HG02840 (cell line): ENCODE results near the gene BHMT.
"Not testable (repeated sequence)": the region's sequence is repeated elsewhere in the genome, so short reads cannot be mapped to it uniquely, and the experiment has no call there.

Experiments used
- ATAC-seq: cut with Tn5 transposase; IDR thresholded peaks from one replicate; pipeline ENCODE4 v1.9.1; 2021; ENCODE audit warnings: mild to moderate bottlenecking, moderate library complexity, moderate number of reproducible peaks; ENCODE audit not compliant: unreplicated experiment, low FRiP score

Gene BHMT

GRCh38 chr5:79111960-79112702 is 522 bp downstream of the BHMT start:
- ATAC-seq, result no peak

GRCh38 chr5:79112703-79113058 is 1.1 kb downstream of the BHMT start:
- no peak for ATAC-seq

GRCh38 chr5:79119486-79119885 is 7.9 kb downstream of the BHMT start:
- ATAC-seq, result no peak

- ATAC-seq, result no peak
Observed at GRCh38 chr5:79120221-79120620, 8.6 kb downstream of the BHMT start.

GRCh38 chr5:79122973-79123372 is 11.4 kb downstream of the BHMT start:
- no peak for ATAC-seq

- ATAC-seq, result no peak
Observed at GRCh38 chr5:79124607-79125006, 13.0 kb downstream of the BHMT start.

GRCh38 chr5:79130781-79131180 is 19.2 kb downstream of the BHMT start:
- no peak for ATAC-seq

GRCh38 chr5:79133121-79133656 is 21.6 kb downstream of the BHMT start:
- no peak for ATAC-seq

GRCh38 chr5:79133657-79134451 is 22.2 kb downstream of the BHMT start:
- no peak for ATAC-seq

GRCh38 chr5:79135790-79136553 is 24.4 kb downstream of the BHMT start:
- no peak for ATAC-seq

- no peak for ATAC-seq
Observed at GRCh38 chr5:79136618-79137017, 25.0 kb downstream of the BHMT start.

GRCh38 chr5:79140553-79140952 is 28.9 kb downstream of the BHMT start:
- ATAC-seq, result no peak

GRCh38 chr5:79143684-79144379 is 32.2 kb downstream of the BHMT start:
- ATAC-seq, result no peak

GRCh38 chr5:79147076-79147475 is 35.5 kb downstream of the BHMT start:
- no peak for ATAC-seq

GRCh38 chr5:79149433-79149832 is 37.8 kb downstream of the BHMT start:
- no peak for ATAC-seq

- ATAC-seq, result no peak
Observed at GRCh38 chr5:79151942-79152671, 40.5 kb downstream of the BHMT start.

- no peak for ATAC-seq
Observed at GRCh38 chr5:79157305-79157704, 45.7 kb downstream of the BHMT start.

- ATAC-seq, result not testable (repeated sequence)
Observed at GRCh38 chr5:79161647-79162046, 50.0 kb downstream of the BHMT start.

- ATAC-seq, result no peak
Observed at GRCh38 chr5:79168031-79168430, 56.4 kb downstream of the BHMT start.

- ATAC-seq, result no peak
Observed at GRCh38 chr5:79170661-79171060, 59.1 kb downstream of the BHMT start.
